H1 (cell line): ENCODE results near the gene RARB. TPM values are rescaled to one million over a fixed set of nuclear protein-coding genes. Genes with fewer than 3 reads are reported as not detected.

Experiments
- BCL11A ChIP-seq, 2 experiments: IDR thresholded peaks; one replicate each; pipeline ENCODE4 v1.6.1; 2011; ENCODE audit warnings: low read depth in 2 of 2, low read length in 2 of 2, mild to moderate bottlenecking in 2 of 2
- SAP30 ChIP-seq: fragments of 300-600 bp; sonication (generic); IDR thresholded peaks from 2 replicates; pipeline ENCODE4 v1.7.1; 2012; ENCODE audit warnings: low read length, moderate library complexity, mild to moderate bottlenecking, inconsistent platforms; ENCODE audit not compliant: insufficient read depth, insufficient replicate concordance
- polyA plus RNA-seq, 7 experiments: library from polyadenylated mRNA; depleted of rRNA in 3 of 7; stranded (reverse) in 5 of 7; unstranded in 2 of 7; fragments of >200 nt in 5 of 7; fragments of 200-250 nt in 2 of 7; gene quantifications; 1 replicate in 5 of 7; 2 replicates in 1 of 7; 4 replicates in 1 of 7; pipeline versions ENCODE4 v1.2.1 to v1.2.3, GENCODE V29; 2011 to 2013; ENCODE audit warnings: missing spikeins in 2 of 7, mixed read lengths in 2 of 7
- total RNA-seq: library from RNA; stranded (reverse); fragmentation: NEBNext Ultra II Directional; extraction: Animal tissue kit (Norgen Biotek cat#: 25700); gene quantifications from 2 replicates; pipeline ENCODE4 v1.2.1, GENCODE V29; 2021

The RARB gene
- total and polyA plus RNA-seq, 2 of the 8 experiments (the other 6 are each of a cell fraction or from before 2014, with no cell fraction given), result 0.15 to 0.22 TPM

GRCh38 chr3:25468866-25469319 lies 40.8 kb downstream of the RARB start (continued):
- TF ChIP-seq SAP30 (no peak), BCL11A (IDR thresholded peaks at IDR 0.05; ENCODE audit: low read depth in 2 of 2, low read length in 2 of 2) (no peak)
